WERI-Rb-1 (cell line): ENCODE measurements around the gene DNM3.

ENCODE experiments used
- DNase-seq: peaks from one replicate; pipeline ENCODE4 v3.0.0-alpha.2; 2020
- H3K27ac ChIP-seq: fragments of 250-450 bp; sonication (Bioruptor Pico); 2 replicates; pipeline ENCODE4 v1.5.1; 2020; ENCODE audit warnings: mild to moderate bottlenecking, moderate library complexity
- H3K27me3 ChIP-seq: fragments of 250-450 bp; sonication (Bioruptor Pico); 2 replicates; pipeline ENCODE4 v1.5.1; 2021; ENCODE audit warnings: mild to moderate bottlenecking, low read depth, moderate library complexity; ENCODE audit not compliant: insufficient read depth, severe bottlenecking
- H3K36me3 ChIP-seq: fragments of 250-450 bp; sonication (Bioruptor Pico); 2 replicates; pipeline ENCODE4 v1.5.1; 2020; ENCODE audit warnings: mild to moderate bottlenecking, moderate library complexity
- H3K4me3 ChIP-seq: 2 replicates; pipeline ENCODE4 v1.5.1; 2011; ENCODE audit warnings: low read depth, mild to moderate bottlenecking, control low read depth, low read length
- H3K9me3 ChIP-seq: fragments of 250-450 bp; sonication (Bioruptor Pico); 2 replicates; pipeline ENCODE4 v1.5.1; 2021; ENCODE audit warnings: mild to moderate bottlenecking, moderate library complexity; ENCODE audit not compliant: severe bottlenecking
- TF ChIP-seq, protein P1 (sequence below): IDR thresholded peaks from 2 replicates; pipeline ENCODE4 v1.5.1; 2011; ENCODE audit warnings: low read depth, mild to moderate bottlenecking, control low read depth, inconsistent platforms, low read length

DNM3 gene

DNA sequence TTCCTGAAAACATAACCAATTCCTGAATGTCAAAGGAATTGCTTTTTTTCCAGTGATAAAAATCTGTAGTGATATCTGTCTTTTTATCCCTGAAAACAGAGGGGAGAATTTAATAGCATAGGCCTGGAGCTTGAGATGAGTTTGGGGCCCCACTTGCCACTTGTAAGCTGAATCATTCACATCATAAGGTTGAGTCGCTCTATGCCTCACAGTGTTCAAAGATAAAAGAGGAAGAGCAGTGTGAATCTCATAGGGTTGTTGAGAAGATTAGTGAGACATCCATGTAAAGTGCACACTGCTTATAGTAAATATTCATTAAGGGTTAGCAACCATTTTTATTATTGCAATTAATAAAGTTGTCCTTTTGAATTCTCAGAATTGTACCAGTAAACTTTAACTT is 271.3 kb downstream of the DNM3 start:
- no peak overlapping the region for H3K4me3 ChIP-seq
- TF ChIP-seq, protein P1, sequence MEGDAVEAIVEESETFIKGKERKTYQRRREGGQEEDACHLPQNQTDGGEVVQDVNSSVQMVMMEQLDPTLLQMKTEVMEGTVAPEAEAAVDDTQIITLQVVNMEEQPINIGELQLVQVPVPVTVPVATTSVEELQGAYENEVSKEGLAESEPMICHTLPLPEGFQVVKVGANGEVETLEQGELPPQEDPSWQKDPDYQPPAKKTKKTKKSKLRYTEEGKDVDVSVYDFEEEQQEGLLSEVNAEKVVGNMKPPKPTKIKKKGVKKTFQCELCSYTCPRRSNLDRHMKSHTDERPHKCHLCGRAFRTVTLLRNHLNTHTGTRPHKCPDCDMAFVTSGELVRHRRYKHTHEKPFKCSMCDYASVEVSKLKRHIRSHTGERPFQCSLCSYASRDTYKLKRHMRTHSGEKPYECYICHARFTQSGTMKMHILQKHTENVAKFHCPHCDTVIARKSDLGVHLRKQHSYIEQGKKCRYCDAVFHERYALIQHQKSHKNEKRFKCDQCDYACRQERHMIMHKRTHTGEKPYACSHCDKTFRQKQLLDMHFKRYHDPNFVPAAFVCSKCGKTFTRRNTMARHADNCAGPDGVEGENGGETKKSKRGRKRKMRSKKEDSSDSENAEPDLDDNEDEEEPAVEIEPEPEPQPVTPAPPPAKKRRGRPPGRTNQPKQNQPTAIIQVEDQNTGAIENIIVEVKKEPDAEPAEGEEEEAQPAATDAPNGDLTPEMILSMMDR: no peak
- H3K36me3 ChIP-seq: no peaks in the 10 kb centered on the region
- DNase-seq: no peak
- H3K27me3 ChIP-seq: no peaks in the 10 kb centered on the region
- H3K9me3 ChIP-seq: no peaks in the 10 kb centered on the region
- no peak overlapping the region for H3K27ac ChIP-seq

DNA sequence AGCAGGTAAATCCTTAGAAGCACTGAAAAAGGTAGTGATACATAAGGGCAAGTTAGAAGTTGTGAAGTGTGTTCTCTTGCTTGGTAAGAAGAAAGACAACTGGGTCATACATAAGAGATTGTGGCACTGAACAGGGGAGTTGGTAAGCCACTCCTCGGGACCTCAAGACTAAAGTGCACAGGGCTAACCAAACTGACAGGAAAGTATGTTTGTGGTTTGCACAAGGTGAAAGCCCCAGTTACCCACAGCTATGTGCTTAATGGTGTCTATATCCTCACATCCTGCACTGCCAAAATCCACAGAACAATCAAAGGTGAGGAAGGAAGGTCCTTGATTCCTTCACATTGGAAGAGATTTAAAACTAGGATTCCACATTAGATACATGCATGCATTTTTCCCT is 276.5 kb downstream of the DNM3 start:
- no peak overlapping the region for H3K27ac ChIP-seq
- no peak for DNase-seq
- TF ChIP-seq, protein P1: no peak
- no peak overlapping the region for H3K4me3 ChIP-seq
- no peaks in the 10 kb centered on the region for H3K9me3 ChIP-seq
- H3K27me3 ChIP-seq: no peaks in the 10 kb centered on the region
- H3K36me3 ChIP-seq: no peaks in the 10 kb centered on the region

DNA sequence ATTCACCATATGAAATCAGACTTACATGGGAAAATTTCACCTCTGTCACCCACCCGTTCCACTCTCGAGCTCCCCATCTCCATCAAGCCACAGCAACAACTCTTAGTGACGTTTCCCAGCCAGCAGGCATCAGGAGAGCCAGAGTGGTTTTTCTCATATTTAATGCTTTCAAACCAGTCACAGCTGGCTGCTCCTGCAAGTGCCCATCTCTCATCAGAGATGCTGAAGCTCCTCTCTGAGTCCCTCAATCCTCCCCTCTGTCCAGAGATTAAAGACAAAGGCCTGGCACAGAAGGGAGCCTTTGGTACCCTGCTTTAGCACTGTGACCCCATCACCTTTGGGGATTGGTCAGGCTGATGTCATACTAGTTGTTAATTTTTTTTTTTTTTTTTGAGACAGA is 277.3 kb downstream of the DNM3 start:
- no peak for DNase-seq
- no peaks in the 10 kb centered on the region for H3K27me3 ChIP-seq
- TF ChIP-seq, protein P1: no peak
- H3K27ac ChIP-seq: no peak overlapping the region
- H3K9me3 ChIP-seq: no peaks in the 10 kb centered on the region
- H3K4me3 ChIP-seq: no peak overlapping the region
- H3K36me3 ChIP-seq: no peaks in the 10 kb centered on the region

DNA sequence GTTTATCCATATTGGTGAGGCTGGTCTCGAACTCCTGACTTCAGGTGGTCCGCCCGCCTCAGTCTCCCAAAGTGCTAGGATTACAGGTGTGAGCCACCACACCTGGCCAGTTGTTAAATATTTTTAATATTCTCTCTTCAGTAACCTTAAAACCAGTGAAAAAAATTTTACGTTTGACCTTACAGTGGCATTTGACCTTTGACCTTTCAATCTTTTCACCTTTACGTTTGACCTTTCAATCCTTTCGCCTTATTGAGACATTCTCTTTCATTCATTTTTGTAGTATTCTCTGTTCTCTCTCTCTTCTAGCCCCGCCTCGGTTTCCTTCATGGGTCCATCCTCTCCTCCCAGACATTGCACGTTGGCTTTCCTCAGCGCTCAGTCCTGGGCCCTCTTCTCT is 277.9 kb downstream of the DNM3 start:
- Histone ChIP-seq H3K27me3 (no peaks in the 10 kb centered on the region), H3K9me3 (no peaks in the 10 kb centered on the region), H3K36me3 (no peaks in the 10 kb centered on the region), H3K4me3 (no peak overlapping the region), H3K27ac (no peak overlapping the region)
- TF ChIP-seq, protein P1: no peak
- DNase-seq: no peak

DNA sequence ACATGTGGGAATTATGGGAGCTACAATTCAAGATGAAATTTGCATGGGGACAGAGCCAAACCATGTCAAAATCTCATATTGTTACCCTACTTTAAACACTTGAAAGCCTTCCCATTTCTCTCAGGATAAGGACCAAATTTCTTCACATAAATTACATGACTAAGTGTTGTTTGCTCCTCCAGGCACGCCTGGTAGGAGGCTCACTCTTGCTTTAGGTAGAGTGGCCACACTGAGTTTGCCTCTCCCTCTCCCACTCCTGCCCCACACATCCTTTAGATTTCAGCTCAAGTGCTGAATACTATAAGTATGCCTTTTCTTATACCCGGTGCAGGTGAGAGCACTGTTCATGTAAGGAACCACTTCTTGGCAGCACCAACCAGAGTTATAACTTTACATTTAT is 279.1 kb downstream of the DNM3 start:
- Histone ChIP-seq H3K27me3 (no peaks in the 10 kb centered on the region), H3K36me3 (no peaks in the 10 kb centered on the region), H3K9me3 (no peaks in the 10 kb centered on the region), H3K27ac (no peak overlapping the region), H3K4me3 (no peak overlapping the region)
- DNase-seq: no peak
- TF ChIP-seq, protein P1: no peak

DNA sequence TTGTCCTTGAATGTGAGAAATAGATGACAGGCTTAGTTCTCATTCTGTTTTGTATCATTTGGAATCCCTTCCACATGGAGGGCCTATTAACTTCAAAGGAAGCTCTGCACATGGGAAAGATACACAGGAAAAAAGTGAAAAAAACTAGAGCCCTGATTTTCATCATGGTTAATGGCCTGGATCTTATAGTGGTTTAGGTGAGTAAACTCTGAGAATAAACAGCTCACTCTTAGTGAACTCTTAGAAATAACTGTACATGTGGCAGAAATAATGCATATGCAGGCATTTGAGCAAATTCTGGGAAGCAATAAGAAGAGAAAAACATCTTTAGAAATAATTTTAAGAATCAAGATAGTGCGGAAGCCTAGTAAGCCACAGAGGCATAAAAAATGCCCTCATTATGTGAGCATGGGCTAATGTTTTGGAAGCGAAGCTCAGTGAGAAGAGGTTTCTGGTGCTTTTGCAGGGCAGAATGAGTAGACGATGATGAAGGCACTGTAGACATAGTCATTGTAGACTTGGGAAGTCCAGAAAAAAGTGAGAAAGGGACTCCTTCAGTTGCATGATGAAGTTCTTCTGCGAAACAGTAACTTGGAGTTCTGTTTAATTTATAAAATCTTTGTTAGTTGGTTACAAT is 279.9 kb downstream of the DNM3 start:
- no peak overlapping the region for H3K4me3 ChIP-seq
- TF ChIP-seq, protein P1: no peak
- H3K36me3 ChIP-seq: no peaks in the 10 kb centered on the region
- no peaks in the 10 kb centered on the region for H3K9me3 ChIP-seq
- no peak overlapping the region for H3K27ac ChIP-seq
- no peaks in the 10 kb centered on the region for H3K27me3 ChIP-seq
- DNase-seq: no peak
